NCI-H2107 treated with DMSO at 0.1 percent for 48 hours (cell line): ENCODE results near the gene MRPL55.

Experiments
- DNase-seq: peaks from one replicate; lab custom pipeline; 2025; ENCODE audit not compliant: unreplicated experiment; lab: John Stamatoyannopoulos, UW

MRPL55 gene

GRCh38 chr1:228088586-228089498 lies 20.3 kb downstream of the MRPL55 start:
- no peak for DNase-seq

GRCh38 chr1:228087771-228088251 lies 21.3 kb downstream of the MRPL55 start:
- DNase-seq: no peak

GRCh38 chr1:228085287-228085951 lies 23.7 kb downstream of the MRPL55 start:
- no peak for DNase-seq

- no peak for DNase-seq
These were observed 24.3 kb downstream of the MRPL55 start for GRCh38 chr1:228084797-228085196.

GRCh38 chr1:228084325-228084724 lies 24.8 kb downstream of the MRPL55 start:
- DNase-seq: no peak

GRCh38 chr1:228083871-228084278 lies 25.2 kb downstream of the MRPL55 start:
- DNase-seq: no peak

- no peak for DNase-seq
These were observed 25.9 kb downstream of the MRPL55 start for GRCh38 chr1:228082918-228083870.

- peak; percentile 75 for DNase-seq
These were observed 26.7 kb downstream of the MRPL55 start, which contains the start of gene ARF1 for GRCh38 chr1:228082214-228082917. Gene ARF1 (plus strand): TSS chr1:228082708. CDS start chr1:228097115, 14,407 bp downstream.

GRCh38 chr1:228081578-228082213 lies 27.4 kb downstream of the MRPL55 start:
- DNase-seq: no peak

- DNase-seq: no peak
These were observed 28.0 kb downstream of the MRPL55 start for GRCh38 chr1:228081144-228081543.

GRCh38 chr1:228079601-228080263 lies 29.4 kb downstream of the MRPL55 start:
- no peak for DNase-seq

GRCh38 chr1:228079013-228079412 lies 30.1 kb downstream of the MRPL55 start:
- no peak for DNase-seq

- no peak for DNase-seq
These were observed 31.4 kb downstream of the MRPL55 start for GRCh38 chr1:228077565-228078330.

- no peak for DNase-seq
These were observed 32.2 kb downstream of the MRPL55 start for GRCh38 chr1:228076796-228077430.

- DNase-seq: no peak
These were observed 33.3 kb downstream of the MRPL55 start for GRCh38 chr1:228075801-228076271.

GRCh38 chr1:228074954-228075730 lies 34.0 kb downstream of the MRPL55 start:
- DNase-seq: no peak
